Activated CD8-positive, alpha-beta T cell treated with anti-CD3 and anti-CD28 coated beads for 36 hours (primary cell): ENCODE measurements around the gene PKM. TPM values are rescaled to one million over a fixed set of nuclear protein-coding genes. Genes with fewer than 3 reads are reported as not detected.

Experiments used
- ATAC-seq: fragments of 200-7000 bp; cut with Tn5 transposase; one replicate; pipeline ENCODE4 v1.10.0; 2021; ENCODE audit warnings: mild to moderate bottlenecking, moderate library complexity
- CTCF ChIA-PET: fragments of 350-600 bp; sonication (Branson Sonifier 250); formaldehyde crosslinking; loops from one replicate; lab custom pipeline; 2021; ENCODE audit warnings: antibody characterized with exemption; lab: Charles Lee
- POLR2A ChIA-PET: fragments of 350-600 bp; sonication (Branson Sonifier 250); formaldehyde crosslinking; loops from one replicate; lab custom pipeline; 2021; ENCODE audit warnings: antibody characterized with exemption; lab: Charles Lee
- DNase-seq: peaks from one replicate; pipeline ENCODE4 v3.0.0-alpha.2; 2020
- H3K27ac Mint-ChIP-seq: one replicate; pipeline ENCODE4 v1.8.0; 2021; ENCODE audit warnings: mild to moderate bottlenecking, mixed read lengths
- H3K27me3 Mint-ChIP-seq: one replicate; pipeline ENCODE4 v1.8.0; 2021; ENCODE audit warnings: mixed read lengths
- H3K36me3 Mint-ChIP-seq: one replicate; pipeline ENCODE4 v1.8.0; 2021; ENCODE audit warnings: low read depth, mixed read lengths
- H3K4me1 Mint-ChIP-seq: one replicate; pipeline ENCODE4 v1.8.0; 2021; ENCODE audit warnings: low read depth, mixed read lengths
- H3K4me3 Mint-ChIP-seq: one replicate; pipeline ENCODE4 v1.8.0; 2021; ENCODE audit warnings: mild to moderate bottlenecking, moderate library complexity, mixed read lengths
- H3K9me3 Mint-ChIP-seq: one replicate; pipeline ENCODE4 v1.8.0; 2021; ENCODE audit warnings: mixed read lengths
- CTCF ChIP-seq: fragments of 200-600 bp; IDR thresholded peaks from one replicate; pipeline ENCODE4 v1.8.0; 2022; ENCODE audit warnings: antibody characterized with exemption, mild to moderate bottlenecking
- intact Hi-C: fragments of 100-400 bp; cut with micrococcal nuclease; formaldehyde crosslinking; loops from one replicate; pipeline ENCODE4 v1.10.0; 2022
- total RNA-seq, 2 experiments: library from RNA; stranded (reverse); gene quantifications; one replicate each; pipeline ENCODE4 v1.2.3, GENCODE V29; 2021

Gene PKM
- total RNA-seq, 2 experiments from 2014 or later, result 2,565 to 2,588 TPM

GRCh38 chr15:72196409-72197040 is 34.5 kb downstream of the PKM start:
- DNase-seq (no peak), ATAC-seq (no peak)
- TF ChIP-seq CTCF, result no peak
- no peak overlapping the region for H3K27ac Mint-ChIP-seq
- no peaks in the 10 kb centered on the region for H3K9me3 Mint-ChIP-seq
- H3K36me3 Mint-ChIP-seq, result peaks cover 37% of the 10 kb centered on the region
- H3K4me3 Mint-ChIP-seq, result no peak overlapping the region
- ChIA-PET POLR2A (interaction anchor here (1.2 to 3.3 kb wide), 2 partner anchors 31 to 34 kb away, joined by 3 to 23 read pairs; partner anchors contain the start of gene PKM), CTCF (interaction anchor here (0.7 kb wide), 1 partner anchor 31 kb away, joined by 3 read pairs; no protein-coding TSS in a partner anchor)
- intact Hi-C loops, result no loop called here
- H3K4me1 Mint-ChIP-seq, result peaks cover 14% of the 10 kb centered on the region
- H3K27me3 Mint-ChIP-seq, result peaks cover 14% of the 10 kb centered on the region

DNA sequence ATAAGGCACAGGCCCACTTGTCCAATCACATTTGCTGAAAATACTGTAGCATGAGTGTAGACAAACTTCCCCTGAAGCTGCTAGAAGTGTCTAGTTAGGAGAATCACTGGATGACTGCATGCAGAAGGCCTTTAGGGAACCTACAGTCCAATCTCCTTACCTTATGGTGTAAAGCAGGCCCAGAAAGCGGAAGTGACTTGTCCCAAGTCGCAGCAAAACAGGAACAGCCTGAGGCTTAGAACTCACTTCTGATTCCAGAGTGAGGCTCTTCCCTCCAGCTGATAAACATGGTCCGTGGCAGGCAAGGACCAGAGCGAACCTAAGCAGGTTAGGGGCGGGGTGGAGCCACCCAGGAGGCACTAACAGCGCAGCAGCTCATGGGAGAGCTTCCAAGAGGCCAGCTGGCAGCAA is 35.9 kb downstream of the PKM start:
- no peak for DNase-seq
- Mint-ChIP-seq H3K9me3 (no peaks in the 10 kb centered on the region), H3K4me1 (peaks cover 10% of the 10 kb centered on the region), H3K36me3 (peaks cover 23% of the 10 kb centered on the region), H3K27ac (no peak overlapping the region), H3K4me3 (no peak overlapping the region), H3K27me3 (peaks cover 20% of the 10 kb centered on the region)
- intact Hi-C loops, result no loop called here
- ChIA-PET POLR2A (interaction anchor here (0.8 to 1.2 kb wide), 2 partner anchors 11 to 36 kb away, joined by 3 read pairs; partner anchors contain the start of gene PKM), CTCF (no interaction called here)
- TF ChIP-seq CTCF, result no peak
- no peak for ATAC-seq

GRCh38 chr15:72193836-72194396 is 37.1 kb downstream of the PKM start:
- Mint-ChIP-seq H3K4me3 (no peak overlapping the region), H3K9me3 (no peaks in the 10 kb centered on the region), H3K27me3 (peaks cover 20% of the 10 kb centered on the region), H3K4me1 (peaks cover 10% of the 10 kb centered on the region), H3K36me3 (peaks cover 12% of the 10 kb centered on the region), H3K27ac (no peak overlapping the region)
- no peak for ATAC-seq
- no peak for DNase-seq
- no peak for TF ChIP-seq CTCF
- ChIA-PET CTCF (interaction anchor here (1.3 kb wide), 1 partner anchor 37 kb away, joined by 4 read pairs; no protein-coding TSS in a partner anchor), POLR2A (interaction anchor here (0.8 to 1.3 kb wide), 2 partner anchors 10 to 22 kb away, joined by 3 read pairs; no protein-coding TSS in a partner anchor)
- intact Hi-C loops, result no loop called here

GRCh38 chr15:72192416-72192815 is 38.6 kb downstream of the PKM start:
- no peak overlapping the region for H3K4me3 Mint-ChIP-seq
- H3K4me1 Mint-ChIP-seq, result peaks cover 2% of the 10 kb centered on the region
- TF ChIP-seq CTCF, result no peak
- H3K36me3 Mint-ChIP-seq, result no peaks in the 10 kb centered on the region
- ATAC-seq (no peak), DNase-seq (no peak)
- H3K27ac Mint-ChIP-seq, result no peak overlapping the region
- ChIA-PET POLR2A (no interaction called here), CTCF (no interaction called here)
- intact Hi-C loops, result no loop called here
- peaks cover 16% of the 10 kb centered on the region for H3K27me3 Mint-ChIP-seq
- H3K9me3 Mint-ChIP-seq, result no peaks in the 10 kb centered on the region
